Activated T-helper 2 cell treated with anti-CD3 and anti-CD28 coated beads, Interferon-gamma antibody, Interleukin-2, Interleukin-4, amounts not matched to agents 10 μg/mL and 5 μg/mL and 100 μg/mL, durations not matched to agents 14 hours and 24 hours and 36 hours (primary cell): ENCODE measurements around the gene SEC24D. TPM values are rescaled to one million over a fixed set of nuclear protein-coding genes. Genes with fewer than 3 reads are reported as not detected.

Experiments used
- DNase-seq: peaks from one replicate; pipeline ENCODE4 v3.0.0; 2021; ENCODE audit warnings: low spot score
- H3K27ac Mint-ChIP-seq: one replicate; pipeline ENCODE4 v1.8.0; 2021; ENCODE audit warnings: mixed read lengths
- H3K27me3 Mint-ChIP-seq: one replicate; pipeline ENCODE4 v1.8.0; 2021; ENCODE audit warnings: low read depth, mixed read lengths
- H3K36me3 Mint-ChIP-seq: one replicate; pipeline ENCODE4 v1.8.0; 2021; ENCODE audit warnings: low read depth, mixed read lengths
- H3K4me1 Mint-ChIP-seq: one replicate; pipeline ENCODE4 v1.8.0; 2021; ENCODE audit warnings: low read depth, mixed read lengths
- H3K4me3 Mint-ChIP-seq: one replicate; pipeline ENCODE4 v1.8.0; 2021; ENCODE audit warnings: low read depth, mild to moderate bottlenecking, moderate library complexity, mixed read lengths
- H3K9me3 Mint-ChIP-seq: one replicate; pipeline ENCODE4 v1.8.0; 2021; ENCODE audit warnings: mixed read lengths
- intact Hi-C: fragments of 100-400 bp; cut with micrococcal nuclease; formaldehyde crosslinking; loops from one replicate; pipeline ENCODE4 v1.15.1; 2023
- total RNA-seq: library from RNA; stranded (reverse); gene quantifications from 2 replicates; pipeline ENCODE4 v1.2.3, GENCODE V29; 2022

SEC24D gene
- total RNA-seq, 1 donor from 2014 or later: 60.0 TPM

GRCh38 chr4:118817178-118817930, 18.6 kb downstream of the SEC24D start:
- H3K4me3 Mint-ChIP-seq: no peak overlapping the region
- H3K9me3 Mint-ChIP-seq: no peaks in the 10 kb centered on the region
- H3K36me3 Mint-ChIP-seq: peaks cover 50% of the 10 kb centered on the region
- H3K27me3 Mint-ChIP-seq: no peaks in the 10 kb centered on the region
- intact Hi-C loops: no loop called here
- DNase-seq: no peak
- peaks cover 5% of the 10 kb centered on the region for H3K4me1 Mint-ChIP-seq
- H3K27ac Mint-ChIP-seq: no peak overlapping the region

- no peak overlapping the region for H3K4me3 Mint-ChIP-seq
- H3K27ac Mint-ChIP-seq: peak overlapping the region; percentile 28
- H3K9me3 Mint-ChIP-seq: no peaks in the 10 kb centered on the region
- DNase-seq: no peak
- no peaks in the 10 kb centered on the region for H3K27me3 Mint-ChIP-seq
- H3K36me3 Mint-ChIP-seq: peaks cover 56% of the 10 kb centered on the region
- intact Hi-C loops: no loop called here
- H3K4me1 Mint-ChIP-seq: peaks cover 4% of the 10 kb centered on the region
Observed at GRCh38 chr4:118816538-118817177, 19.3 kb downstream of the SEC24D start.

- H3K27me3 Mint-ChIP-seq: no peaks in the 10 kb centered on the region
- H3K9me3 Mint-ChIP-seq: no peaks in the 10 kb centered on the region
- peaks cover 66% of the 10 kb centered on the region for H3K36me3 Mint-ChIP-seq
- H3K4me1 Mint-ChIP-seq: peaks cover 6% of the 10 kb centered on the region
- no peak for DNase-seq
- intact Hi-C loops: no loop called here
- H3K27ac Mint-ChIP-seq: no peak overlapping the region
- H3K4me3 Mint-ChIP-seq: no peak overlapping the region
Observed at GRCh38 chr4:118814891-118815290, 21.0 kb downstream of the SEC24D start.

- no peaks in the 10 kb centered on the region for H3K27me3 Mint-ChIP-seq
- no peak overlapping the region for H3K4me3 Mint-ChIP-seq
- no peak for DNase-seq
- no peaks in the 10 kb centered on the region for H3K9me3 Mint-ChIP-seq
- H3K36me3 Mint-ChIP-seq: peaks cover 72% of the 10 kb centered on the region
- no peak overlapping the region for H3K27ac Mint-ChIP-seq
- H3K4me1 Mint-ChIP-seq: peaks cover 6% of the 10 kb centered on the region
- intact Hi-C loops: no loop called here
Observed at GRCh38 chr4:118814058-118814457, 21.9 kb downstream of the SEC24D start.

GRCh38 chr4:118813561-118813960, 22.4 kb downstream of the SEC24D start:
- H3K4me1 Mint-ChIP-seq: peaks cover 6% of the 10 kb centered on the region
- no peak for DNase-seq

GRCh38 chr4:118811832-118812231, 24.1 kb downstream of the SEC24D start:
- no peak overlapping the region for H3K27ac Mint-ChIP-seq
- no peaks in the 10 kb centered on the region for H3K9me3 Mint-ChIP-seq
- intact Hi-C loops: no loop called here
- H3K36me3 Mint-ChIP-seq: peaks cover 84% of the 10 kb centered on the region
- H3K4me1 Mint-ChIP-seq: peaks cover 4% of the 10 kb centered on the region
- DNase-seq: no peak
- H3K27me3 Mint-ChIP-seq: no peaks in the 10 kb centered on the region
- H3K4me3 Mint-ChIP-seq: no peak overlapping the region

More at GRCh38 chr4:118813561-118813960, 22.4 kb downstream of the SEC24D start:
- no peaks in the 10 kb centered on the region for H3K27me3 Mint-ChIP-seq
- intact Hi-C loops: no loop called here
- H3K27ac Mint-ChIP-seq: no peak overlapping the region
- no peak overlapping the region for H3K4me3 Mint-ChIP-seq
- H3K36me3 Mint-ChIP-seq: peaks cover 76% of the 10 kb centered on the region
- H3K9me3 Mint-ChIP-seq: no peaks in the 10 kb centered on the region

GRCh38 chr4:118810991-118811764, 24.7 kb downstream of the SEC24D start:
- Mint-ChIP-seq H3K27ac (no peak overlapping the region), H3K36me3 (peaks cover 78% of the 10 kb centered on the region), H3K4me1 (peaks cover 3% of the 10 kb centered on the region), H3K9me3 (no peaks in the 10 kb centered on the region), H3K27me3 (no peaks in the 10 kb centered on the region), H3K4me3 (no peak overlapping the region)
- no peak for DNase-seq
- intact Hi-C loops: no loop called here

- Mint-ChIP-seq H3K27me3 (no peaks in the 10 kb centered on the region), H3K4me1 (peaks cover 3% of the 10 kb centered on the region), H3K9me3 (no peaks in the 10 kb centered on the region), H3K36me3 (peaks cover 58% of the 10 kb centered on the region), H3K27ac (no peak overlapping the region), H3K4me3 (no peak overlapping the region)
- DNase-seq: no peak
- intact Hi-C loops: no loop called here
Observed at GRCh38 chr4:118807659-118808058, 28.3 kb downstream of the SEC24D start.

- Mint-ChIP-seq H3K27me3 (no peaks in the 10 kb centered on the region), H3K4me1 (no peaks in the 10 kb centered on the region), H3K27ac (no peak overlapping the region), H3K9me3 (no peaks in the 10 kb centered on the region), H3K4me3 (no peak overlapping the region), H3K36me3 (peaks cover 44% of the 10 kb centered on the region)
- intact Hi-C loops: no loop called here
- no peak for DNase-seq
Observed at GRCh38 chr4:118803253-118803652, 32.7 kb downstream of the SEC24D start.

- intact Hi-C loops: no loop called here
- H3K9me3 Mint-ChIP-seq: no peaks in the 10 kb centered on the region
- H3K27me3 Mint-ChIP-seq: no peaks in the 10 kb centered on the region
- H3K36me3 Mint-ChIP-seq: peaks cover 41% of the 10 kb centered on the region
- no peak for DNase-seq
- no peaks in the 10 kb centered on the region for H3K4me1 Mint-ChIP-seq
- H3K4me3 Mint-ChIP-seq: no peak overlapping the region
- no peak overlapping the region for H3K27ac Mint-ChIP-seq
Observed at GRCh38 chr4:118801895-118802575, 33.9 kb downstream of the SEC24D start.

- Mint-ChIP-seq H3K27me3 (no peaks in the 10 kb centered on the region), H3K4me1 (no peaks in the 10 kb centered on the region), H3K4me3 (no peak overlapping the region), H3K9me3 (no peaks in the 10 kb centered on the region), H3K27ac (no peak overlapping the region), H3K36me3 (peaks cover 51% of the 10 kb centered on the region)
- intact Hi-C loops: no loop called here
- DNase-seq: no peak
Observed at GRCh38 chr4:118799231-118799942, 36.5 kb downstream of the SEC24D start.

GRCh38 chr4:118798658-118799057, 37.3 kb downstream of the SEC24D start:
- no peaks in the 10 kb centered on the region for H3K27me3 Mint-ChIP-seq
- intact Hi-C loops: no loop called here
- no peak overlapping the region for H3K27ac Mint-ChIP-seq
- no peaks in the 10 kb centered on the region for H3K4me1 Mint-ChIP-seq
- no peak for DNase-seq
- H3K36me3 Mint-ChIP-seq: peaks cover 54% of the 10 kb centered on the region
- no peak overlapping the region for H3K4me3 Mint-ChIP-seq
- H3K9me3 Mint-ChIP-seq: no peaks in the 10 kb centered on the region
